ENCODE measurements around the gene FGFR2.

Gene FGFR2

DNA sequence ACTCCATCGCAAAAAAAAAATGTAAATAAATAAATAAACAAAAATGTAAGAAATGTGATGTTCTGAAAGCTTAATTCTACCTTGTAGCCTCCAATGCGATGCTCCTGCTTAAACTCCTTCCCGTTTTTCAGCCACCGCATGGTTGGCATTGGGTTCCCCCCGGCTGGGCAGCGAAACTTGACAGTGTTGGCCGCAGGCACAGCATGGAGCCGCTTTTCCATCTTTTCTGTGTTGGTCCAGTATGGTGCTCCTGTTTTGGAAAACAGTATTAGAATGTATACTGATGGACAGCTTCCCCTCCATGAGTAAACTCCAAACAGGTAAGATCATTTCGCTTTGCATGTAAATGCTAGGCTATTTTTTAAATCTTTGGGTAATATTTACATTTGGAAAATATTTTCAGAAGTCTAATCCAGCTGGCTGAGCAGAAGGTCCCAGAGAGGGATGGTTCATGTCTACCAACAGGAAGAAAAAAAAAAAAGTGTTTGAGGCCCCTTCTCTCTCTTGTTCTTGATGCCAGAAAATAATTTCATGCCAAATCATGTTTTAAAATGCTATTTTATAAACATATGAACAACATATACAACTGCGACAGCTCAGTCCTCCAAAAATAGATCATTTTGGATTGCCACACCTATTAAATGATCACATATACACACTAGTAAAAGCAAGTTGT, 46.9 kb downstream of the FGFR2 start:
- DNase-seq = no peak

DNA sequence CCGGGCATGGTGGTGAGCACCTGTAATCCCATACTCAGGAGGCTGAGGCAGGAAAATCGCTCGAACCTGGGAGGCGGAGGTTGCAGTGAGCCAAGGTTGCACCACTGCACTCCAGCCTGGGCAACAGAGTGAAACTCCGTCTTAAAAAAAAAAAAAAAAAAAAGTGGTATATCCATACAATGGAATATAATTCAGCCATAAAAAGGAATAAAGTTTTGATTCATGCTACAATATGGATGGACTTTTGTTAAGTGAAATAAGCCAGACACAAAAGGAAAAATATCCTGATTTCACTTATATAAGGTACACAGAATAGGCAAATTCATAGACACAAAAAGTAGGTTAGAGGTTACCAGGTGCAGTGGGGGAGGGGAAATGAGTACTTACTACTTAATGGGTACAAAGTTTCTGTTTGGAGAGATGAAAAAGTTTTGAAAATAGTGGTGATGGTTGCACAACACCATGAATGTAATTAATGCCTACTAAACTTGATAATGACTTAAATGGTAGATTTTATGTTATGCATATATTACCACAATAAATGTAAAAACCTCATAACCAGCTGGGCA, 53.9 kb downstream of the FGFR2 start:
- DNase-seq = no peak

DNA sequence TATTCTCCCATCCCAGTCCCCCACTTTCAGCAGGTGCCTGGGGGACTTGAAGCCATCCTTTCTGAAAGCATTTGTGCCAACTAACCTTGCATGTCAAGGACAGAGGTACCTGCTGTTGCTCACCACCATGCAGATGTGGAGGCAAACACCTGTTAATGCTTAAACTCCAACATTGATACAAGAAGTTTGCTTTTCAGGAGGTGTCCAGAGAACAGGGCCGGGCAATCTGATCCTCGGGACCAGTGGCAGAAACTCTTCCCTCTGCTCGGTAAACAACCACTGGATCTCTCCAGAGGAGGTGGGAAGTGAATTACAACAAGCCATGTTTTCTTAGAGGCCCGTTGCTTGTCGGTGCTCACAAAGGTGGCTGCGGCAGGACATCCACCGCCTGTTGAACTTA, 54.7 kb downstream of the FGFR2 start:
- no peak for DNase-seq

DNA sequence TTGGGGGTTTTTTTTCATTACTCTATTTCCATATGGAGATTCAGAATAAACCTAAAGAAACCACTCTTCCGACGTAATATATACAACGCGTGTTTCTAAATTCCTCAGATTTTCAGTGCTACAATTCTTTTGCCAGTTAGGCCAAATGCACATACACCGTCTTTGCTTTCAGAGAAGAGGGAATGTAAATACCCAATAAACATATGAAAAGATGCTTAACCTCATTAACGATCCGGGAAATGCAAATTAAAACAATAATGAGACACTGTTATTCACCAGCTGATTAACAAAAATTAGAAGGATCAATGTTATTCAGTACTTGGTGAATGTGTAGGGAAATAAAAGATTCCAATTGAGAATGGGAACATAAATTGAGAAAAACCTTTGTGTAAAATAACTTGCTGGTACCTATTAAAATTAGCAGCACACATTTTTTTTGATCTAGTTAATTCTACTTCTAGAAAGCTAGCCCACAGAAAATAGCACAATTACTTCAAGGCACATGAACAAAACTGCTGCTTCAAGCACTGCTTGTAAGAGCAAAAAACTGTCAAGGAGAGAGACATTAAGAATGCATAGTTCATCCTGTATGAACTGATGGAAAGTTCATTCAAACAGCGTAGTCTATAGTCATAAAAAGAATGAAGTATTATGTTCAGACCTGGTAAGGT, 56.7 kb downstream of the FGFR2 start:
- DNase-seq = no peak

DNA sequence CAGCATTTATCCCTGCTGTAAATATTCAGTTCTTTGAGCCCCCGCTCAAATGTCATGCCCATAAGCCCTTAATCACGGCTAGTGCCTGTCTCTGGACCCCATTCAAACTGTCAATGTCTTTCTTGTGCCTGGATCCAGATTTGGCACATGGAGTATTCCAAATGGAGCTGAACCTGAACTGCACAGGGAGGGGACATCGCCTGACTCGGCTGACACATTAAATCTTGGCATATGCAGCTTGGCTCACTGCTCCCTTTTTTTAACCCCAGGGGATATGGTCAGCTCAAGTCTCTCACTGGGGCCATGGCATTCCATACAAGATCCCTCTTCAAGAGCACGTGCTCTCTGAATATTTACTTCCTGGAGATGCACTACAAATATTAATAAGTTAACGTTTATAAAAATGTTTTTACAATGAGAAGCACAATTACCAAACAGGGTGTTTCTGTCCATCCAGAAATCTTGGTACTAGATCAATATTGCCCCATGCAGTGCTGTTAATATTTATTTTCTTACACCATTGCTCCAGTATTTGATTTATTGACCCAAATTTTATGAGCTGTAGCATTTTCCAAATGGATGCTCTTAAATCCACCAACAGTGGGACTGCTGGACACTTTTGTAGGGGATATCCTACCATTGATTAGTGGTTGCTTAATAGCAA, 57.4 kb downstream of the FGFR2 start:
- DNase-seq = no peak

DNA sequence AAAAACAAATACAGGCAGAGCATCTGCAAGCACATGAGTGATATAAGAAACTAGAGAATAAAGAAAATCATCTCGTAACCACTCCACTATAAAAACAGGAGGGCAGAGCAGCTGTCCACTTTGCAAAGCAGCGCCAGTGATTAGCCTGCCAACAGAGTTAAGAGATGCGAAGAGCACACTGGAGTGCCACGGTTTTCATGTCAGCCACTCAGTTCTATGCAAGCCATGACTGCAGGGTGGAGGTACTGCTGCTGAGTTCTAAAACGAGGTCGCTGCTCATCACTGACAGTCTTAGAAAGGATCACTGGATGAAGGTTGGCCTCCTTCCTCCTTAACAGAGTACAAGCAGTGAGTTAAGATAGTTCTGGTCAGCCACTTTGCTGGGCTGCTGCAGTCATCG, 58.5 kb downstream of the FGFR2 start:
- no peak for DNase-seq

DNA sequence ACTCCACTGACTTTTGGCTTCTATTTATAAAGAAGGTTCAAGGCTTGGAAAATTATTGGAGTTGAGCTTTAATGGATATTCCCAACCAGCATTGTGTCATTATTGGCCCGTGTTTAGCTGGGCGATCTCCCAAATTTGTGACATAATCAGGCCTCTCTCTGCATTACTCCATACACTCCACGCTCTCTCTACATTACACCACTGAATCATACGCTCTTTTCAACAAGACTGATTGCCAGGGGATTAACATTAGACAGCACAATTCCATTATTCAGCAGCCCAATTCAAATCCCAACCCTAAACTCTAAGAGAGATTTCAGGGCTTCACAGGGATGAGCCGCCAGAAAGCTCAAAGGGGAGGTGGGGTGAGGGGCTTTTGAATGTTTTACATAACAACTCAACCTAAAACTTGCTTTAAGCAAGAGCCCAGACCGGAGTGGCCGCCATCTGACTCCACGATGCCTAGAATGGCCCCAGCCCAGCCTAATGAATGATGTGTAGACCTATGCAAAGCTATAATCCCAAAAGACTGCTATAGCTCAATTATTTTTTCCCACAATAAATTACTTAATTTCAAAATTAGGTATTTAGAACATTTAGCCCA, 61.8 kb downstream of the FGFR2 start:
- peak; percentile 65 for DNase-seq

DNA sequence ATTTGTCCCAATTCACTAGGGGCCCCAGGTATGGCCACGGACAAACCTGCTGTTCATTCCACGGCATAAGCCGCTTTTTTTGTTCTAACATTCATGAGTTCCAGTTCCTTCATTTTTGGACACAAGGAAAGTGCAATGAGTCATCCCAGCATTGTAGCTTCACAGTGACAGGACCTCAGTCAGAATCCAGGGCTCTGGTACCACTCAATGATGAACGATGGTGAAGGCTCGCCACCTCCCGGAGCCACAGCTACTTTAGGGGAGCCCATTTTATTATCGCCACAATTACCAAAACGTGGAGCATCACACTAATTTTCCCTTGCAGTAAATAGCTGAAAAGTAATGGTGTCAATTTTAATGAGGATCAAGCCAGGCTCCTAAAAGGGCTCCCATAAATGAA, 62.9 kb downstream of the FGFR2 start:
- no peak for DNase-seq

DNA sequence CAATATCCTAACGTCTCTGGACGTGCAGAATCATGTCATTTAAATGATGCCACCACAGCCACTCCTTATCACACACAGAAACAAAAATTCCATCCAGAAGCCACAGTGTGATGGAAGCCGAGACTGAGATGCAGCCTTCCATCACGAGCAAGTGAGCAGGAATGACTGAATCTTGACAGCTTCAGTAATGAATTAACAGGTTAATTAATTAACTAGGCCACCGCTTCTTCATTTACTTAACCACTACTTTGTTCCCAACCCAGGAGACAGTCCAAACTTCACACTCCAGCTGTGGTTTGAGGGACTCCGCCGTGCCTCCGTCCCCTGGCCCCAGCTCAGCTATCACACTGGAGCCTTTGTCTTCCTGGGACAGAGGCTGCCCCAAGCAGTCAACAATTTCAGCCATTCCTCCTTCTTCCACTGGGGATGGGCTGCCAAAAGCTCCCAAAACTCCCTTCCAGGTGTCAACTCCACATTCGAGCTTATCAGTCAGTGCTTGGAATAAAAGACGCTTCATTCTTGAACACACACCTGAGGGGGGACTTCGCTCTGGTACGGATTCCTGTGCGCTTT, 65.9 kb downstream of the FGFR2 start:
- no peak for DNase-seq

DNA sequence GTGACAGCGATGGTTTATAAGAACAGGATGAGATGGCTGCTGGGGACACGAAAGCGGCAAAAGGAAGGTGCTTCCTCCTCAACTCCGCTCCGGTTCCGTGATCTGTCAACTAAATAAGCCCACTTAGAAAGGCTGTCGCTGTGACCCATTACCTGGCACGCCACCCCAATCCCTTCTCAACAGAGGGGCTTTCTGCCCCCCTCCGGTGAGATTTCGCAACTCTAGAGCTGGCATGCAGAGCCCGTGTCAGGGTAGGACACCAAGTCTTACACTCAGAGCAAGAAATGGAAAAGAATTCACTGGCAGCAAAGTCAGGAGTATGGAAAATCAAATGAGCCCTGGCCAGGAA, 66.4 kb downstream of the FGFR2 start:
- DNase-seq = no peak

DNA sequence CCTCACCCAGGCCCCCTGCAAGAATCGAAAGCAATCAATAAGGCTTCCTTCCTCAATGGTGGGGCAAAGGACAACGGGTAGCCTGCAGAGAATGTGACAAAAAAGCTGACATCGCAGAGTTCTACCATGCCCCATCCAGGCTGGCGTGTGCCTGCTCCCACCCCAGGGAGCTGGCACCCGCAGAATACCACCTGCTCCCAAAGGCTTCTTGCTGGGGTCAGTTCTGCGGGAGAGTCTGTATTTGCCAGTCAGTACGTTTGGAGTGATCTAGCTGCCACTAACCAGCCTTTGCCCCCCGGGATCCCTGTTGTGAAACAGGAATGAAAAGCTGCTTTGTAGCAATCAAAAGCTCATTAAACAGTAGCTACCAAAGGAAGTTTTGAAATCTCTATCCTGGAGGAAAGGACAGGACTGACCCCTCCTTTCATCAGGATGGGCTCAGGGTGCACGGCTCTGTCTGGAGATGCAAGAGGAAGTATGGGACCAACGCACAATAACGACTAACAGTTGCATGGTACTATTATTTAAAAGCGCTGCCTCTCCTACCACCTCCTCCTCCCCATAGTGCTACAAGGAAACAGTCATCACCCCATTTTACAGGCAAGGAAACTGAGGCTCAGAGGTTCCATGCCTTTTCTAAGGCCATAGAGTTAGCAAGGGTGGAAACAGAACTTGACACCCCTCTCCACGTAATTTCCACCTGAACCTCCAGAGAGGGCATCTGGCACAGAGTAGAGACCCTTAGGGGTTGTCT, 67.0 kb downstream of the FGFR2 start:
- no peak for DNase-seq

DNA sequence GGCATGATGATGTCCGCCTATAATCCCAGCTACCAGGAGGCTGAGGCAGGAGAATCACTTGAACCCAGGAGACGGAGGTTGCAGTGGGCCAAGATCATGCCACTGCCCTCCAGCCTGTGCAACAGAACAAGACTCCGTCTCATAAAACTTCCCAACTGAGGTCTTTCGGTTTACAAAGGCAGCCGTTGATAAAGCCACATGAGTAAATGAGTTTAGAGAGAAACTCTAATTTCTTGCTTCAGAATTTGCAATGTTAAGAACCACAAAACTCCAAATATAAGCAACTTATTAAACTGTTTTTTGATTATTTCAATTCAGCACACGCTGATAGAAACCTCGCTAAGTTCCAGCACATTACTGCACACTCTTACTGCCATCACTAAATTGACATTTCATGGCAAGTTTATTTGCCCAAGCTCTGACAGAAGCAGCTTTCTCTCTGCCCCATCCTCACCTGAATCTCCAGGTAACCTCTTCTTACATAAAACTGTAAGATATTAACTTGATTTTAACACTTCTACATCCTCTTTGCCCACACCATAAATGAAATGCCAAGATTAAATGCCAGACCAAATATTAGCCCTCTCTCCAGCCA, 67.7 kb downstream of the FGFR2 start:
- no peak for DNase-seq

DNA sequence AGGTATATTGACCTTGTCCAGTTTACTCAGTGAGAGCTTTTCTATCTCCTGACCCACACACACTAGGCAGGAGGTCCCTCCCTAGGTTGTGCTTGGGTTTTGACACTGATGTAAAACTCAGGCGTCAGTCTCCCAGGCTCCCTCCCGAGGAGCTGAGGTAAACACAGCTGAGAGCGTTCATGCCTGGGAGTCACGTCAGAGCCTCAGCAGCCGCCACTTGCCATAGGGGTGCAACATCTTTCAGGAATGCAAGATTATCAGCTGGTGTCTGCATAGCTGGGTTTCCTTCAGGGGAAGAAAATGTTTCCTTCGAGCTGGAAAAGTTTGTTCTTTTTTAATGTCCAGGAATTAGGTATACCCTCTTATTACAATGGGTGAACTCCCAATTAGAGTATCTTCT, 70.6 kb downstream of the FGFR2 start:
- peak; percentile 86 for DNase-seq

DNA sequence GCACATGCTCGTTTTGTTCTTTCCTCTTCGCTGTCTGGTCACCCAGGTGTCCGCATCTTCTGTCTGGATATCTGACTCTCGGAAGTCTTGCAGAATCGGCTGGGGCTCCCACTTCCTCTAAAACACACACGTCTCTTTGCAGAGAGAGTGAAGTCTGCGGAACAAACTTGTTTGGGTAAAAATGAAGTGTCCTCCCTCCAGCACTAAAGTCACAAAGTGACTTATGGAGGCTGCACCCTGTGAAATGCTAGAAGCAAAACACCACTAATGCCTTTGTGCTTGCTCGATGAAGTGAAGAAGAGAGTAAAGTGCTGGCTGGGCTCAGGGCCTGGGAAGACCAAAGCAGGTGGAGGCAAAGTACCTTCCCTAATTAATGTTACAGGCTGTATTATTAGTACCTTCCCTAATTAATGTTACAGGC, 71.4 kb downstream of the FGFR2 start:
- no peak for DNase-seq

DNA sequence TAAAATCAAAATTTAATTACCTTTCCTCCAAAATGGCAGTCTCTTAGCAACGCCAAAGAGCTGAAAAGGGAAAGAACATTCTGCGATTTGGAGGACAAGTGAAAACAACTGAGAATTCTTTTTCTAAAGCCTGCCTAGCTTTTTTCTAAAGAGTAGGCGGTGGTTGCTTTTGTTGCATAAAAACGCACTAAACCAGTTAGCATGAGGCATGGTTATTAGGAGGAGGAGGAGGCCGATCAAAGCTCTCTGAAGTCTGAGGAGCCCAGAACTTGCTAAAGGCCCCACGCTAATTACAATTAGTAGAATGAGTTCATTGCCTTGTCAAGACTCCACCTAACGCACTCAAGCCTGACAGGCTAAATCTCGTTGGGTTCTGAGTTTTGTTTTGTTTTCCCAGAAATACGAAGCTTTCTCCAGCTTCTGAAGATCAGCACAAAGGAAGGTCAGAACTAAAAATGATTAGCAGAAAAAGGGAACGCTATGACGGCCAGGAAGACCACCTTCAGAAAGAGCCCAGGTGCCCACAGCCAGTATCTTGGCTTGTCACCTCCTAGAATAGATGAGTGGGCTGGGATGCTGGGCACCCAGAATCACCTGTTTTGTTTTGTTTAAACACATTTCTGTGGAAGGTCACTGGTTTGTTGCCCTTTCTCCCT, 72.0 kb downstream of the FGFR2 start:
- no peak for DNase-seq

DNA sequence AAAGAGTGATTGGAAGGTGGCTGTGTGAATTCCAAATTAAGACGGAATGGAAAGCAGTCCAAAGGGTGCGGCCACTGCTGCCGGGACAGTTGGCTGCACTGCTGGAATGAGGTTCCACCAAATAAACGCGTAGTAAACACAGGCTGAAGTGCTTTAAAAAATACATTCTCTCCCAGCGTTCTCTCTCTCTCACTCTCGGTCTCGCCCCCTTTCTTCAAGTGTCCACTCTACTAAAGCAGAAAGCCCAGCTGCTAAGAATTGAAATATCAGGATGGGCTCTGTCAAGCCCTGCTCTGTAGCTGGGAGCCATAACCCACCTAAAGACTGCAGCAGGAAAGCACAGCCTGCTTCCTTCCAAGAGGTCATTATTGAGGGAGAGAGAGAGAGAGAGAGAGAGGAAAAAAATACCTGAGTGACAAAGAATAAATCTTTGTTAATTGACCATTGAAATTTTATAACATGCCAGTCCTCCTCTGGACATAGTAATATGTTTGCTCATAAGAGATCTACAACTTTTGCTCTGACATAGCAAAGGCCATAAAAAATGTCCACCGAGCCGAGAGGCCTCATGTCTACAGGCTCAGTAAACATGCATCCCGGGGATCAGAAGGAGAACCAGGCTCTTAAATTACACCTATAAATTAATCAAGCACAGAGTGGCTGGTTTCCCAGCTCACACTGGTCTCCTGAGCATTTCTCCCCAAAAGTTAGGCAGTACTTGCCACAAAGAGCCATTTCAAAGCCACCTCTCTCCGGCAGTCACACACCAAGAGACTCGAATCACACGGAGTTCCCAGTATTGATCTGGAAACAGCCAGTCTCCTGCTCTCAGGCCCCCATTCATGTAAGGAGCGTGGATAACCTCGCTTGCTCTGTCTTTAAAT, 72.8 kb downstream of the FGFR2 start:
- DNase-seq = no peak

DNA sequence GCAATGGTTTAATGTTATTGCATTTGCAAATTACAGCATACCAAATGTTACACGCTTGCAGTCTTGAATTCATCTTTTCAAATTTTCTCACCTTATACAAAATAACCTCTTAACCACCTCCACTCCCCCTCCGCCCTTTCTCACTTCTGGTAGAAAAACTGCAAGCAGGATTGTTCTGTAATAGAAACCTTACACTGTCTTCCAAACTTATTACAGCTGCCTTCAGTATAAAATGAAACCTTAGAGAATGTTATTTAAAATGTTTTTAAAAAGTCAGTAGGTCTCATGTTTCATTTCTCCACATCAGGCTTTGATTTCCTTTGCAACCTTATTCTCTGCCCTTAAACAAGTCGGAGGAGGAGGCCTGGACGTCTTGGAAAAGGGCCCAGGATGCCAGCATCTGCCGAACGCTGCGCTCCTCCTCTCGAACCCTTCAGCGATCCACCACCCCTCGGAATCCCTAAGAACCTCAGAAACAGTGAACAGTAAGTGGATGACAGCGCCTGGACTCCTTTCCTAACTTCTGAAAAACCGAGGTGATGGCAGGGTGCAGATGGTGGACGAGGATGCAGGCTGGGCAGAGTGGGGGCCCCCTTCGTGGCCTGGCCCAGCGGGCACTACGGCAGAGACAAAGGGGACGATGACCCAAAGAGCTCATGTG, 74.0 kb downstream of the FGFR2 start:
- peak; percentile 78 for DNase-seq

DNA sequence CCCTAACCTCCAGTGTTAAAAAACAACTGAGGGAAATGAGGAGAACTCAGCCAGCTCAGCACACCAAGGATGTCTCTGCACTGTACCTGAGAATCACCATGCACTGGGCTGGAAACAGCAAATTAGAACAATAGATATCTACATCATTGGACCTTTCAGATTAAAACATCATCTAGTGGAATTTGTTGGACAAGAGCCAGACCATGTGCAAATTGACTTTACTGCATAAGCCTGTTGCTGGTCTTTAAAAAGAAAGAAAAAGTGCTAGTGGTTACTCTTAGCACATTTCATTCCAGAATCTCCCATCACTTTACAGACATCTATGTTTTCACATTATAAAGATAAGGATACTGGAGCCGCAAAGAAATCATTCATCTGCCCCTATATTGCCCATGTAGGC, 75.4 kb downstream of the FGFR2 start:
- peak; percentile 42 for DNase-seq

DNA sequence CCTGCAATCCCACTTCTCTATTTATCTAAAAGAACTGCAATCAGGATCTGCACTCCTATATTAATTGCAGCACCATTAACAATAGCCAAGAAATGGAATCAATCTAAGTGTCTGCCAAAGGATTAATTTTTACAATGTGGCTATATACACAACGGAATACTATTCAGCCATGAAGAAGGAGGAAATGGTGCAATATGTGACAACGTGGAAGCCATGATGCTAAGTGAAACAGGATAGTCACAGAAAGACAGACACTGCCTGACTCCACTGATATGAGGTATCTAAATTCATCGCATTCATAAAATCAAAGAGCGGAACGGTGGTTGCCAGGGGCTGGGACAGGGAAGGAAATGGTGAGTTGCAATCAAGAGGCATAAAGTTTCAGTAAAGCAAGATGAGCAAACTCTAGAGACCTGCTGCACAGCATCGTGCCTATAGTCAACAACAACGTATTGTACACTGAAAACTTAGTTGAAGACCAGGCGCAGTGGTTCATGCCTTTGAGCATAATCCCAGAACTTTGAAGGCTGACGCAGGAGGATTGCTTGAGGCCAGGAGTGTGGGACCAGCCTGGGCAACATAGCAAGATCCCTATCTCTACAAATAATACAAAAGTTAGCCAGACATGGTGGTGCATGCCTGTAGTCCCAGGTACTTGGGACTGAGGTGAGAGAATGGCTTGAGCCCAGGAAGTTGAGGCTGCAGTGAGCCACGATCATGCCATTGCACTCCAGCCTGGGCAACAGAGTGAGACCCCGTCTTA, 76.3 kb downstream of the FGFR2 start:
- no peak for DNase-seq

Data from fibroblast of skin of scalp (primary cell).